CD4-positive, alpha-beta T cell treated with Interleukin-17A for 4 hours (primary cell): ENCODE results near the gene CAPG.
"Not testable (repeated sequence)": the region's sequence is repeated elsewhere in the genome, so short reads cannot be mapped to it uniquely, and the experiment has no call there.

ENCODE experiments used
- DNase-seq: peaks from one replicate; pipeline ENCODE4 v3.0.0-alpha.2; 2020; ENCODE audit warnings: mixed read lengths

The CAPG gene, protein sequence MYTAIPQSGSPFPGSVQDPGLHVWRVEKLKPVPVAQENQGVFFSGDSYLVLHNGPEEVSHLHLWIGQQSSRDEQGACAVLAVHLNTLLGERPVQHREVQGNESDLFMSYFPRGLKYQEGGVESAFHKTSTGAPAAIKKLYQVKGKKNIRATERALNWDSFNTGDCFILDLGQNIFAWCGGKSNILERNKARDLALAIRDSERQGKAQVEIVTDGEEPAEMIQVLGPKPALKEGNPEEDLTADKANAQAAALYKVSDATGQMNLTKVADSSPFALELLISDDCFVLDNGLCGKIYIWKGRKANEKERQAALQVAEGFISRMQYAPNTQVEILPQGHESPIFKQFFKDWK

DNA sequence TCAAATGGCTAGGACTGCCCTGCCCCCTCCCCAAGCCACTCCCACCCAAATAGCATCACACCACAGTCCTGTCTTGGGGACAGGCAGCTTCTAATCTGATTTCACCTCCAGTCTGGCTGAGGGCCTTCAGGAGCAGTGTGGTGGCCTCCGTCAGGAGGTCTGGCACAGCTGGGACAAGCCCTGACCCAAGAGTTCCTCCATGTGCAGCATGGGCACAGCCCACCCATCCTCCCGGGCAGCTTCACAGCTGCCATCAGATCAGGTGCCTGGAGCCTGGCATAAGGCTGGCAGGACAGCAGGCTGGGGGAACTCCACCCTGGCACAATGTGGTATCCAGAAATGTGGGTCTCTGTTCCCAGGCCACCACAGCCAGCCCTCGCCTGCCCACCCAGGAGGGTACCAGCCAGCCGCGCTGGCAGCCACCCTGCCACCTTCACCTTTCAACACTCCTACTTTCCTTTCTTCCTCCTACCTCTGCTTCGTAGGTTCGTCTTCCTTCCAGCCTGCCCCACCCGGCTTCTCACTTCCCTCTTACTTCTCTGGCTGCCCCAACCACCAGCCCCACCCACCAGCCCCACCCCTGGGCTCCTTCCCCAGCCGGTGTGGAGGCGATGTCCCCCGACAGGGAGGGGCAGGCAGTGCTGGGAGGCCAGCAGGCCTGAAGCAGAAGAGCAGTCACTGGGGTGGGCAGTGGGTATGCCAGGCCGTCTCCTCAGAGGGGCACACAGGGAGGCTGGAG is at the start of gene CAPG:
Gene CAPG, minus strand, starts transcription at position 522 of the 739 bp plus-strand sequence. CDS start 8,221 bp downstream, outside the sequence.
- peak; percentile 70 for DNase-seq

DNA sequence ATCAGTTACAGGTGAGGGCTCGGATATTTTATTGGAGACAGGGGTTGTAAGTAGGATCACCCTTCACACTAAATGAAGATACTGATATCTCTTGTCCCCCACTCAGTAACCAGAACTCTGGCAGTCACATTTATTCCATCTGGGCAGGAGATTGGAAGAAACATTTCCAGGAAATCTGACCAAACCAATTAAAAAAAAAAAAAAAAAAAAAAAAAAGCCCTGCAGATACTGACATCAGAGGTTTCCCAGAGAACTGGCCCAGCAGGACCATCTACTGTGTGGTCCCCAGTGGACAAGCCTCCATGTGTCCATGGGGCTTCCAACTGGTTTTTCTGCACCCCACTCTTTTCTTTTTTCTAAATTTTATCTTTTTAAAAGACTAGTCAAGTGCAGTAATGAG is 49.6 kb upstream of the CAPG start:
- DNase-seq, result no peak

DNA sequence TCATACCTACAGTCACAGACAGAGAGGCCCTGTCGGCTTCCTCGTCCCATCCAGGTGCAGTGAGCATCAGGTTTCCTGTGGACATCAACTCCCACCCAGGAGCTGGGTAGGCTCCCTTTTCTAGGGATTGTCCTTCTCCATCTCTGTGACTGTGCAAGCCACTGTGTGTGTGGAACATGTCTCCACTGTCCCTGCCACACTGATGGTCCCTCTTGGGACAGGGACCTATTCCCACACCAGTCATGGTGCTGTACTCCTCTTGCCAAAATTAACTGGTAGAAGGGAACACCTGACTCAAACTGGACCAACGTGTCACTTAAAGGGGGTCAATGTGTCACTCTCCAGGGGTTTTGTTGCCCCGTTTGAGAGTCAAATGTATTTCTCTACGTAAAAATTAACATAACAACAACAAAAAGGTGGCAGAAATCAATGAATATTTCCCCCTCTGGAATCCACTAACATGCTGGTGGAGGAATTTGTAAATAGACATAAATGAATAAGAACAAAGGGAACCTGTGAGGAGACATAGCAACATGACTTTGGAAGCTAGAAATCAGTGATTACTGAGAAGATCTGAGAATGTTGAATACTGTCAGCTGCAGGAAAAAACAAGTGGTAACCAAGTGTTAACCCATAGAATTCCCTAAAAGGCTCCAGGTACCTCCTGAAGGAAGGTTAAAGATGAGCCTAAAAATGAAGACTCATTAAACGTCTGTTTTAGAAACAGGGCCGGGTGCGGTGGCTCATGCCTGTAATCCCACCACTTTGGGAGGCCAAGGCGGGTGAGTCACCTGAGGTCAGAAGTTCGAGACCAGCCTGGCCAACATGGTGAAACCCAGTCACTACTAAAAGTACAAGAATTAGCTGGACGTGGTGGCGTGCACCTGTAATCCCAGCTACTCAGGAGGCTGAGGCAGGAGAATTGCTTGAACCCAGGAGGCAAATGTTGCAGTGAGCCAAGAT is 48.7 kb upstream of the CAPG start:
- DNase-seq, result no peak

DNA sequence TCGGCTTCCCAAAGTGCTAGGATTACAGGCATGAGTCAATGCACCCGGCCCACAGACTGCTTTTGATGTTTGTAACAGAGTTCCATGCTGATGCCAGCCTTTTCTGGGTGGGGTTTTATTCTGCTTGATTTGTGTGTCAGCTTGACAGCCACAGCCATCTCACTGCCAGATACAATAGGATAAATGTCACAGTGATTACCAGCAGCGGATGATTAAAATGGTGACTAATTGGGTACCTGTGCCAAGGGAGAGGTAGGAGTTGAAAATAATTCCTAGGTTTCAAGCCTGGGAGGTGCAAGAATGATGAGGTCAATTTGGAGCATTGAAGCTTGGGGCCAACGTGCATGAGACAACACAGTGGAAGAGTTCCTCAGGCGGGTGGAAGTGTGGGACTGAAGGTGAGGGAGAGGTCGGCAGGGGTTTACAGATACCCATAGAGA is 47.7 kb upstream of the CAPG start:
- no peak for DNase-seq

DNA sequence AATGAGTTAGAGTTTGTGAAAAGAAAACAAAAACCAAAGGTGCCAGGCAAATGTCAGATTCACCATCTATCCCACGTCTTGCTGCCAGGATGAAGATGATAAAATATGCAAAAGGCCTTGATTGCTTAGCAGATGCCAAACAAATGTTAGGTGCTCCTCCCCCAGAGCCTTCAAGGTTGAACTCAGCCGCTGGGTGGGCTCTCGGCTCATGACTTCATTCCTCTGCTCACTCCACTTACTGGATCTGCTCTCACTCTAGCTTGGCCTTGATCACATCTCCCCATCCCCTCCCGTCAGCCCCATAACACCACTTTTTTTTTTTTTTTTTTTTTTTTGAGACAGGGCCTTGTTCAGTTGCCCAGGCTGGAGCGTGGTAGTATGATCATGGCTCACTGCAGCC is 46.9 kb upstream of the CAPG start:
- DNase-seq, result no peak

DNA sequence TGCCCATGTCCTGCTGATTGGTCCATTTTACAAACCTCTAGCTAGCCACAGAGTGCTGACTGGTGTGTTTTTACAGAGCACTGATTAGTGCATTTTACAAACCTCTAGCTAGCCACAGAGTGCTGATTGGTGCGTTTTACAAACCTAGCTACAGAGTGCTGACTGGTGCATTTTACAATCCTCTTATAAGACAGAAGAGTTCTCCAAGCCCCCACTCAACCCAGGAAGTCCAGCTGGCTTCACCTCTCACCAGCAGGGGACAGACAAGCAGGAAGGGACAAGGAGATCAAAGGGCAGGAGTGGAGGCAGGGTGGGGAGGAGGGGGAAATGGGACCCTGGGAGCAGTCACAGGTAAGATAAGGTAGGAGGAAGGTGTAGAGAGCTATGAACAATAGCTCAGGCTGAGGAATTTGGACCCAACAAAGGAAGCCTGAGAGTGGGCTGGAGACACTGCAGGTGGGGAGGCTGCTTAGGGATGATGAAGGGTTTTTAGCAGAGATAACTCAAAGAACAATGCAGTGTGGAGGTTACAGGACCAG is 45.5 kb upstream of the CAPG start:
- DNase-seq, result no peak

DNA sequence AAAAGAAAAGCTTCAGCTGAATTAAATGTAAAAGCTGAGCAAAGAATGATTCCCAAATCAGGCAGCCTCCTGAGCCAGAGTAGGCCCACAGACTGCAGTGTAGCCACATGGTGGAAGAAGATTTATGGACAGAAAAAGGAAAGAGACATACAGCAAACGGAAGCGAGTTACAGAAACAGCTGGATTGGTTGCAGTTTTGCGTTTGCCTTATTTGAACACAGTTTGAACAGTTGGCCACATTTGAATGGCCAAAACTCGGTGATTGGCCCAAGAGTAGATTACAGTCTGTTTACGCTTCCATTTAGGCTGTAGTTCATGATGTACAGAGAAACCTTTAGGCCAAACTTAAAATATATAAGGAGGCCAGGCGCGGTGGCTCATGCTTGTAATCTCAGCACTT is 43.4 kb upstream of the CAPG start:
- no peak for DNase-seq

DNA sequence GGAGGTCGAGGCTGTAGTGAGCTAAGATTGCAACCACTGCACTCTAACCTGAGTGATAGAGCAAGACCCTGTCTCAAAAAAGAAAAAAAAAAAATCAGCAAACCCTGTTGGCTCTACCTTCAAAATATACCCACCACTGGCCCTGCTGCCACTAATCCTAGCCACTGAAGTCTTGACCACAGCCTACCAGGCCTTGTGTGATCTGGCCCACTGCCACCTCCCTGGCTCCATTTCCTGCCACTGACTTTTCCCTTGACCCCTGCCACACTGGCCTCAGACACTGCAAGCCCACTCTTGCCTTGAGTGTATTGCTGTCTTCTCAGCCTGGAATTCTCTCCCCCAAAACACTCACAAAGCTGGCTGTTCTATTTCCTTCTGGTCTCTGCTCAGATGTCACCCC is 42.1 kb upstream of the CAPG start:
- no peak for DNase-seq

DNA sequence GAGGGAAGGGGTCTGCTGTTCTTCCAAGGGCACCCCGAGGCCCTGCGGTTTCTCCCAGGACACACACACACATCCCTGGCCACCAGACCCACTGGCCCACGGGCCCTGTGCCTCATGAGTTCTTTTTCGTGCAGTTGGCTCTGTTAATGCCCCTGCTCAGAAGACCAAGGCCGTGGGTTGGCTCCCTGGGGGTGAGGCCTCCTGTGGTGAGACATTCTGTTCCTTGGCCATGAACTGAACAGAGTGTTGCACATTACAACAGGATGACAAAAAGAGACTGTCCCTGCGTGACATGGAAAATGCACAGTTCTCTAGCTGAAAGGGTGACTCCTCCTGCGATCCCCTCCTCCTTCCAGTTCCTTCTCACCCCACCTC is 39.0 kb upstream of the CAPG start:
- no peak for DNase-seq

DNA sequence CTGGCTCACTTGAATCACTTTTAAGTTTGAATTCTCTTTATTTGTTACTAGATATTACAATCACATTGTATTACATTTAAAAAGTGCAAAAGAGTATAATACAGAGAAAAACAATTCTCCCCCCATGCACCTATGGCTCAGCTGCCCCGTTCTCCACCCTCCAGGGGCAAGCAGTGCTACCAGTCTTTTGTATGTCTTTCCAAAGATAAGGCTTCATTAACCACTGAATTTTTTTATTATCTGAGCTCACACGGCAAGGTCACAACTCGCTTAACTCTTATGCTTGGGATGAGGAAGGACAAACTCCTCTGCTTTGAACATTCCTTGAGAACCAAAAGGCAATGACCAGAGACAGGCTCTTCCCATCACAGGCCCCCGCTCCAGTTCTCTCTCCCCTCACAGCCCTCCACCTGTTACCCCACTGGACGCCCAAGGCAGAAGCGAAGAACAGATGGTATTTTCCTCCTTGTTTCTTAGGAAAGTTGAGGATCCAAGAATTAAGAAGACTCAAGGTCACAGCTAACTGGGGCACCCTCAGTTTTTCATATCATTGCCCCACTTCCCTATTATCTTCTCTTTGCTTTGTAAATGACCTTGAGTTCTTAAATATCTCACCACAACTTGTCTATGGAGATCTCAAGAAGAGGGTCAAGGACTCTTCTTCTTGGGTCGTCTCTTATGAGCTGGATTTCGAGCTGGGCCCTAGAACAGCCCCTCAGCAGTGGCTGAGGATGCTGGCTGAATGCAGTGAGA is 38.5 kb upstream of the CAPG start:
- no peak for DNase-seq

DNA sequence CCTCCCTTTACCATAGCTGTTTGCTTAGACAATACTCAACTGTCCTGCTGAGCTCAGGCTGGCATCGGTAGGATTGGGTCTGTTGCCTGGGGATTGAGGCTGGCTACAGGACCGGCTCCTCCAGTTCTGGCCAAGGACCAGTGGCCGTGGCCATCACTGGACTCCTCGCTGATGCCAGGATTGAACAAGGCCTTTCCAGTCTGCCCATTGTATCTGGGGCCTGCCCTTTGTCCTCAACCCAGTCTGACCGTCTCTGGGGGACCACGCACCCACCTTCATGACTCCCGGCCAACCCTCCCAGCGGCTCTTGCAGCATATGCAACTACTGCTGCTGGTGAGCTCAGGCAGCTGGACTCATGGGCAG is 37.0 kb upstream of the CAPG start:
- DNase-seq, result no peak

DNA sequence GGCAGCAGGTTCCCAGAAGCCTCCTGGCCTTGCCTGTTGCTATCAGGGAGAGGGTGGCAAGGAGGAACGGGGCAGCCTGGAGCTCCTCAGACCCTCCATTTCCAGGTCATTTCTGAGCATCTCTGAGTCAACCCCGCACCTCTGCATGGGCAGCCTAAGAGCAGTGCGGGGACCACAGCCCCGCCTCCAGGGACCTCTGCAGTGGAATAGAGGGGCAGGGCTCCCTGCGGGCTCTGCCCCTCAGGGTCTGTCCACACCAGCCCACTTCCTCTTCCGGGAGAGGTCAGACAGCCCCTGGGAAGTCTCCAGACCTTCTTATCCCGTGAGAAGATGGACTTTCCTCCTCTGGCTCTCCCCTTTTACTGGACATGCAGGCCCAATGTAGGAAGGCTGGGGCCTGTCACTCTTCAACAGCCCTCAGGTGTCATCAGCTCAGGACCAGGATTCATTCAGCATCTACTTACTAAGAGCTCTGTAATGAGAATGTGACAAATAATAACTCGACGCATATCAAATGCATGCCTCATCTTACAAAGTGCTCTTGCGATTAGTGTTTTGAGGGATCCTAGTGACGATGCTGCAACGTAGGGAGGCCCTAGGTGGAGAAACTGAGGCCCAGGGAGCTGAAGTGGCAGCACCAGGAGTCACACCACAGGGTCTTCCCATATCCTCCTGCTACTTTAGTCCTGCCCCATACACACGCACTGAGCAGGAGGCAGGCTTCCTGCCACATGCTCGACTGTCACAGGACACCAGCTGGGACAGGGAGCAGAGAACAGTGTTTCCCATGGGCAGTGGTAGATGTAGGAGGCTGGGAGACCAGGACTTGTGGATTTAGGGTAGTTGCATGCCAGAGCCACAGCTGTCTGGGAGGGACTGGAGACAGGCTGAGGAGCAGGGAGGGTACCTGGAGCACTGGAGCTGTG is 36.4 kb upstream of the CAPG start:
- no peak for DNase-seq

DNA sequence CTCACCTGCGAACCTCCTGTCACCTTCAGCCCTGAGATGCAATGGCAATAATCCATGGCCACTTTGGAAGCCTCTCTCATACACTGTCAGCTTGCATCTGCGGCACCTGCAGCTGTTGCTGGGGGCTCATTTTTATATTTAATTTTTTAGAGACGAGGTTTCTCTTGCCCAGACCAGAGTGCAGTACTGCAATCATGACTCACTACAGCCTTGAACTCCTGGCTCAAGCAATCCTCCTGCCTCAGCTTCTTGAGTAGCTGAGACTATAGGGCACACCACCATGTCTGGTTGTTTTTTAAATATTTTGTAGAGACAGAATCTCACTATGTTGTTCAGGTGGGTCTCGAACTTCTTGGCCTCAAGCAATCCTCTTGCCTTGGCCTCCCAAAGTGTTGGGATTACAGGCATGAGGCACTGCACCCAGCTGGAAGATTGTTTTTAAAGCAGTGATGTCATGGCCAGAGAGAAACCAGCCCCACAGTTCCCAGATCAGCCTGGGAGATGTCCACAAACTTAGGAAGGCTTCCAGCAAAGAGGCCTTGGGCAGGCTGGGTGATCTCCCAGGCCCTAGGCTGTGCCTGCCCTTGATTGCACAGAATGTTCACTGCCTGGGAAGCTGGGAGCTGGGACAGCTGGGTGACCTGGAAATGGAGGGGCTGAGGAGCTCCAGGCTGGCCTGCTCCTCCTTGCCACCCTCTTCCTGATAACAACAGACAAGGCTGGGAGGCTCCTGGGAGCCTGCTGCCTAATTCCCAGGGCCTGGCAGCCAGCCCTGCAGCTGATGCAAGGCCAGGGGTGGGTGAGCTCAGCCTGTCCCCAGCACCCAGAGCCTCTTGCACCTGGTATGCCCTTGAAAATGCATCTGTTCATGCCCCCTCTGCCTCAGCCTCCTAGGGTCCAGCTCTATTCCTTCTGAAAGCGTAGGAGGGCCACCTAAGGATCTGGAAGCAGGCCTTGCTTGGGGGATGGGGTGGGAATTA is 35.4 kb upstream of the CAPG start:
- DNase-seq, result no peak

DNA sequence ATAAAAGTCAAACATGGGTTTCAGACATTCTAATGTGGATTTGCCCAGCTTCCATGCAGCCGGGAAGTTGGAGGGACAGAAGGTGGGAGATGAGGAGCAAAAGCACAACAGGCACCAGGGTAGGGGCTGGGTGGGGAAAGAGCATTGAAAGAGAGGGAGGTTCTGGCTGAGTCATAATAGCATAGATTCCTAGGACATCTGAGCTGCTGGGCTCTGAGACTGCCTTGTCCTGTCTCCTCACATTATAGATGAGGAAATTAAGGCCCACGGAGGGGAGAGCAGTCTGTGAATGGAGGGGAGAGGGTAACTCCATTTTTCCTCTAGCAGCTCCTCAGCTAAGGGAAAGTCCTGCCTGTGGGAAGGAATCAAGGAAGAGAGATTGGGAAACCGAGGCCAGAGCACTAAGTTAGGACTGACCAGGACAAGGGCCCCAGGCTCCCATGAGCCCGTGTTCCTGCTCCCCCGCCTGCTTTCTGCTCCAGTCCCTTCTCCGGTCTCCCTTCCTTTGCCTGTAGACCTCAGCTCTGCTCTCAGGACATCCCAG is 34.5 kb upstream of the CAPG start:
- DNase-seq, result no peak

DNA sequence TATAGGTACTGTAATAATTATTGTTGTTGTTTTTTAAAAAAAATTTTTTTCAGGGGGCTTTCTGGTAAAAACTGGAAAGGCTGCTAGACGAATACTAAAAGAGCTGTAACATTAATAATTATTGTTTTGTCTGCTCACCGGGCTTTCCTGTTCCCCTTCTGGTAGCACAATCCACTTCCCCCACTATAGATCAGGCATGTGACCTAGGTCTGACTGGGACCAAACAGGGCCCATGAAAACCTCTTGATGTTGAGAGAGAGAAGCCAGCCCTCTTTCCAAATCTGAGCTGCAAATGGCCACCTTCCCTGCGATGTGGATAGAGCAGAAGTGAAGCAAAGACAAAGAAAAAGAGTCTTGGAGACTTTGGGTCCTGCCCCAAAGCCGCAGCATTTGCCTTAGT is 31.7 kb upstream of the CAPG start:
- no peak for DNase-seq

DNA sequence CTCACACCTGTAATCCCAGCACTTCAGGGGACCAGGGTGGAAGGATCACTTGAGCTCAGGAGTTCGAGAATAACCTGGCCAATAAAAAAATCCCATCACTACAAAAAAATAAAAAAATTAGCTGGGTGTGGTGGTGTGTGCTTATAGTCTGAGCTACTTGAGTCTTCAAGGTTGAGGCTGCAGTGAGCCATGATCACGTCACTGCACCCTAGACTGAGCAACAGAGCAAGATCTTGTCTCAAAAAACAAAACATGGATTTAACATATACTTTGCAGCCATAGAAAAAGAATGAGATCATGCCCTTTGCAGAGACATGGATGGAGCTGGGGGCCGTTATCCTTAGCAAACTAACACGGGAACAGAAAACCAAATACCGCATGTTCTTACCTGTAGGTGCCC is 30.6 kb upstream of the CAPG start:
- no peak for DNase-seq

DNA sequence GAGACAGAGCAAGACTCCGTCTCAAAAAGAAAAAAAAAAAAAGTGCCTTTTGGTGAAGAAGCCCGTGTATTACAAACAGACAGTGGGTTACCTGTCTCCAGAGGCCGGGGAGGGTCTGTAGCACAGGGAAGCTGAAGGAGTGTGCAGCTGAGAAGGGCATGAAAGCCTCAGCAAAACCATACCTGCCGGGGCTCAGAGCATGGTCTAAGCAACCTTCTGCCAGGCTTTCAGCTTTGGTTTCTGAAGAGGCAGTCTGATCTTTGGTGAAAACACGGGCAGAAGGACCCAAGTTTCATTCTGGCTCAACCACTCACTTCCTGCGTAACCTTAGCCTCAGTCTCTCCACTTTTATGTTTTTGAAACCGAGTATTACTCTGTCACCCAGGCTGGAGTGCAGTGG is 29.8 kb upstream of the CAPG start:
- DNase-seq, result no peak

DNA sequence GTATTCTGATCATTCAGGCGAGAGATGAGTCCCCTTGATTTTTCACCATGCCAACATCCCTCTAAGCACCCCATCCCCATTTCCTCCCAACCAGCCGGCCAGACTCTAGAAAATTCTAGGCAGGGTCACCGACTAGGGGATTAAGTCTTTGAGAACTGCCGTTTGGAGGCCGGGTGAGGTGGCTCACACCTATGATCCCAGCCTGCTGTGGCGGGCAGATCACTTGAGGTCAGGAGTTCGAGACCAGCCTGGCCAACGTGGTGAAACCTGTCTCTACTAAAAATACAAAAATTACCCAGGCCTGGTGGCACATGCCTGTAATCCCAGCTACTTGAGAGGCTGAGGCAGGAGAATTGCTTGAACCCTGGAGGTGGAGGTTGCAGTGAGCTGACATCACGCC is 29.4 kb upstream of the CAPG start:
- DNase-seq, result not testable (repeated sequence)

DNA sequence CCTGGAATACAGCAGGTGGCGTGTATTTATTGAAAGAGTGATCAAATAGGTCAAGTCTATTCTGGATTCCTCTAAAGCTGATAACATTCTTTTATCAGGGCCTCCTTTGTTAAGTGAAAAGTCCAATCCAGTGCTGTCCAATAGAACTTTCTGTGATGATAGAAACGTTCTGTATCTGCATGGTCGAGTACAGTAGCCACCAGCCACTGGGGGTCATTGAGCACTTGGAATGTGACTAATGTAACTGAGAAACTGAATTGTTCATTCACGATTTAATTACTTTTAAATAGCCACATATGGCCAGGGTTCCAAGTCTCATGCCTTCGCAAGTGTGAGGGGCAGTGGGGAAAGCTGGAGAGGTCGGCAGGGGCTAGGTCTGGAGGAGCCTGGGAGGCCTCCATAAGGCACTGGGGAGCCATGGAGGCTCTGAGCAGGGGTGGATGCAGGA is 28.9 kb upstream of the CAPG start:
- DNase-seq, result no peak
